GM21576 (cell line): ENCODE data around the gene ADAM23.

Experiments used
- ATAC-seq: cut with Tn5 transposase; IDR thresholded peaks from one replicate; pipeline ENCODE4 v1.9.1; 2021; ENCODE audit warnings: mild to moderate bottlenecking, moderate library complexity; ENCODE audit not compliant: unreplicated experiment

ADAM23 gene

GRCh38 chr2:206558492-206558891, 115.2 kb downstream of the ADAM23 start:
- ATAC-seq, result no peak

DNA sequence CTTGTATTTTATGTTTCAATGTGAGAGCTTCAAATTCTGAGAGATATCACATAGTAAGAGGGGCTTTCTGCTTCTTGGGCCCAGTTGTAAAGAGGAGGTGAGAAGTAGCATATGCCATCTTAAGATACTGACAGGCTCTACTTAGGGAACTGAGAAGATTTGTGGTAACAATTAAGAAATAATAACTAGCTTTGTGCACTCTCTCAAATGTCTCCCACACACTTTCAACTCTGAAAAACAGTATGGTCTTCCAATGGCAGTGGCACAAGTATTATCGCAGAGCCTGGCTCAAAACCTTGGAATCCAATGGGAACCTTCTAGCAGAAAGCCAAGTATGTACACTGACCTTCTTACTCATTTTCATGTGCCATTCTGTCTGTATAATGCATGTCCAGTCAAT, 118.6 kb downstream of the ADAM23 start:
- peak; percentile 61 for ATAC-seq

DNA sequence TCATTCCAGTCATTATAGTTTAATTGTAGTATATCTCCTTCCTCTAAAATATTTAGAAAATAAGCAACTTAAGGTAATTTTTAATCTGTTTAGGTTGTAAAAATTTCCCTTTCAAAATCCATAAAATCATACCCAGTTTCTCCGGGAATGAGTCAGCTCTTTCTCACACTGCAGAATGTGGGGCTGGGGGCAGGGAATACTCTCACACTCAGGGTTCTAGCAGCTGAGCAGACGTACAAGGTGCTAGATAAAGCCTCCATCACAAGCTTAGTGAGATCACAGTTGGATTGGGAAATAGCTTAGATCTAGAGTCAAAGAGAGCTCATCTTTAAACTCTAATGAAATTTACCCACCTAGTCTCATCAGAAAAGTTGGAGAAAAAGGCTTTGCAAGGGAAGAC, 119.0 kb downstream of the ADAM23 start:
- ATAC-seq, result no peak

DNA sequence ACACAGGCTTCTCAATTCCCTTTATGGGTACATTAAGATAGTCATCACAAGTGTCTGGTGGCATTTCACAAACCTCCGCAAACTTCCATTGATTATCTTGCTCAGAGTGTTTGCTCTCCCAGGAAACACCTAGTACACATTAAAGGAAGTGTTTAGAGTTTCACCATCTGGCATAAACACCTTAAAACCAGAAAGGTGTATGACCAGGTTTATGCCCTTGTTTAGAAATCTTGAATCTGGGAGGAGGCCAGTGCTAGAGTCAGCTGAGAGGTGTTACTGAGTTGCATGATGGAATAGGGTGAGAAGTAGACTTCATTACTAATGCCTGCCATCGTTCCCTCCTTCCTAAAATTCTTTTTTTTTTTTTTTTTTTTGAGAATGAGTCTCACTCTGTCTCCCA, 120.0 kb downstream of the ADAM23 start:
- ATAC-seq, result no peak

- no peak for ATAC-seq
These were observed 122.3 kb downstream of the ADAM23 start for GRCh38 chr2:206565666-206566065.

DNA sequence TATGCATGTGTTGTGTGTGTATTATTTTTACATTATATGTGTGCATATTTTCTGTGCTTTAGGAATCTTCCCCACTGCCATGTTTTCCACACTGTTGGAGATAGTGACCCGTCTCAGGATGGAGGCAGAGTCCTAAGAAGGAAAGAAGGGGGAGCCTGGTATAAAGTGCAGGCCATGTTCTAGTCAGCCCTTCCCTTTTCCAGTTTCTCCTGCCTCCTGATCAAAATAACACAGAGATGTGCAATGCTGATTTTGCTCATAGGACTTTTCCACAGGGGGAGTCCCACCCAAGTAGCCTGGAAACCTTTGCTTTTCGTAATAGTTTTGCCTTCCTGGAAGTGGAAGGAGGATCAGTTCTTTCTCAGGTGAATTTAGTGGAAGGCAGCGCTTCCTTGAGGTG, 126.1 kb downstream of the ADAM23 start:
- no peak for ATAC-seq

DNA sequence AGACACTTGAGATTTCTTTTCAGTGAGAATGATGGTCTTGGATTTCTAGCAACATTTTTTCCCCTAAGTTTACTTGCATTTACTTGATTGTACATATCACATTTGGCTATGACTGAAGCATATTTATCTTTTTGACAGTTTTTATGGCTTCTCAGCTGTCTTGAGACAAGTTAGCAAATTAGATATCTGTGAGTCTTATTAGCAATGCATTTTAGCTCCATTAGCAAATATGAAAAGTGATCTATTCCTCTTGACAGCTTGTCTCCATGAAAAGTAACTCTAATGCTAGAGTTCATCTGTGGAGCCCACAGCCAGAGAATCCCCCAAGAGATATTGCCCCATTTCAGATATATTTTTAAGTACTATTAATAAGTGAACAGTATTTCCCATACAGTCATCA, 126.9 kb downstream of the ADAM23 start:
- ATAC-seq, result no peak

- no peak for ATAC-seq
These were observed 129.4 kb downstream of the ADAM23 start for GRCh38 chr2:206572725-206573124.

- ATAC-seq, result no peak
These were observed 130.5 kb downstream of the ADAM23 start for GRCh38 chr2:206573793-206574192.

GRCh38 chr2:206584323-206585116, 141.2 kb downstream of the ADAM23 start:
- no peak for ATAC-seq

GRCh38 chr2:206585335-206585734, 142.0 kb downstream of the ADAM23 start:
- no peak for ATAC-seq

GRCh38 chr2:206586609-206587008, 143.3 kb downstream of the ADAM23 start:
- no peak for ATAC-seq

DNA sequence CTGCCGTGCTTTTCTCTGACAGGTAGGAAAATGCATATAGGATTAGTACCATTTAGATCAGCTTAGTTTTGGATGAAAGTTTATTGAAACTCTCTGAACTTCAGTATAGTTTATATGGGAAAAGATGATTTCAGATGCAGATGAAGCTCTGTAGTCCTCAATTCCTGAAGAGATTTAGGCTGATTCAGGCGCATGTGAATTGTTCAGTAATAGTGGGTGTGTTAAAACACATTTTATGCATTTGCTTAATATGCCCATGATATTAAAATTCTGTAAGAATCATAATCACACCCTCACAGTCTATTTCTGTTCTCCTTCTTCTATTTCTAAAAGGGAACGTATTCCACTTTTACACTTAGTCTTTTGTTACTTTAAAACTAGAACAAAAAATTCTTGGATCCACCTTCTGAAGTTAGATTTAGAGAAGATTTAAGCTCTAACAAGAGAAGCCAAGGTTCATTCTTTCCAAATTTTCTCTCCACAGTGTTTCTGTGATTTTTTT, 154.4 kb downstream of the ADAM23 start:
- ATAC-seq, result no peak

DNA sequence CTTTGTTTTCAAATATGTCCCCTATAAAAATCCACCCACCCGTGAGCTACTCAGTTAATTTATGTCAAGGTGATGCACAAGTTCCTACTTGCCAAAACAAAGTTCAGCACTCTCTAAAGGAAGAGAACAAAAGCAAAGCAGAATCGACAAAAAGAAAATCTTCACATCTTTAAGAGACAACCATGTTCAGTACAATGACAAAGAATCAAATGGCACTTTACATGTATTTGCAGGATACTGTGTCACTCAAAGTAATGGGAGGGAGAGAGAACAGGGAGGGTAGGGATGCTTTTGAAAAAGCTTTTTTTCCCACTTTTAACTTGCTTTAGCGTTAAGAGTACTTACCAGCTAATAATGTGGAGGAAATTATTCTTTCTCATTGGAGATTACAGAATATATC, 159.9 kb downstream of the ADAM23 start:
- ATAC-seq, result no peak

DNA sequence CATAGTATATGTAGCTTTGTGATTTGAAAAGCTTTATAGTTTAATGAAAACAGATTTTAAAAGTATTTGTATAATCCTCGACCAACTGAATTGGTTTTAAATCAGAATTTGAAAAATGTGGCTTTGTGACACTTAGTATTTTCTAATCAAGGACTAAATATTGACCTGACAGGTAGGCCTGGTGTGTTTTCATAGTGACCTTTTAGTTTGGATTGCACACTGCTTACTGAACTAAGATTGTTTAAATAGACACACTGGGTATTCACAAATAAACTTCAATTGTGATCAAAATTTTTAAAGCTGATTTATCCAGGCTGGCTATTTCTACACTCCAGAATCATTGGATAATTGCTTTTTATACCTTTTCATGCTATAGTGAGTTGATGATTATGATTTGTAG, 167.1 kb downstream of the ADAM23 start:
- no peak for ATAC-seq

GRCh38 chr2:206611191-206611590, 167.9 kb downstream of the ADAM23 start:
- no peak for ATAC-seq

DNA sequence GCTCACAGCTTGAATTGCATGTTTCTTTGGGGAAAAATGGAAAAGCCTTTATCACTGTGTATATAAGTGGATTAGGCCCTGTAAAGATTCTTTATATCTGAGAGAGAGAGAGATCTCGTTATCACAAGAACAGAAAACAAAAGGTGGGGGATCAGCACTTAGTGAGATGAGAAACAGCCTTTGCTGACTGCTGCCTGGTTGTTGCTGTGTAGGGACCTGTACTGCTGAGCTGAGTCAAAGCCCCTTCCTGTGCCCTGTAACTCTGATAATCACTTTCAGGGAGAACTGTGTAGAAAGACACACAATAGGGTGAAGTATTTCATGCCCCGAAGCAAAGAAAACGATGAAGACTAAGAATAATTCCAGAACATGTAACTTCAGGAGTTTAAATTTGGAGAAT, 168.4 kb downstream of the ADAM23 start:
- ATAC-seq, result no peak

DNA sequence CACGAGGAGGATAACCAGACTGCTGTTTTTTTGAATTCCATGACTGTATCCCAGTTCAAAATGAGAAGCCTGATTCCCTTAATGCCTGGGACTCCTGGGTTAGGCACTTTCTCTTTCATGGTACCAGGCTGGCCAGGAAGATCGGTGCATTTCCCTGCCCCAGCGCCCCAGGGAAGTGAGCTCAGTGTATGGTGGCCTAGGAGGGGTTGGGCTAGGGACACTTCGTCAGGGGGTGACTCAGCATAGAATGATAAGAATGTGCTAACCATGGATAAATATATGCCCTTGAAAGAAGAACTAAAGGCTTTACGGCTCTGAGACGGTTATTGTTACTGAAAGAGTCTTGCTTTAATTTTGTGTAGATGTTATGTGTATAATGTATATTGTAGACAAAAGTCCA, 171.5 kb downstream of the ADAM23 start:
- no peak for ATAC-seq

DNA sequence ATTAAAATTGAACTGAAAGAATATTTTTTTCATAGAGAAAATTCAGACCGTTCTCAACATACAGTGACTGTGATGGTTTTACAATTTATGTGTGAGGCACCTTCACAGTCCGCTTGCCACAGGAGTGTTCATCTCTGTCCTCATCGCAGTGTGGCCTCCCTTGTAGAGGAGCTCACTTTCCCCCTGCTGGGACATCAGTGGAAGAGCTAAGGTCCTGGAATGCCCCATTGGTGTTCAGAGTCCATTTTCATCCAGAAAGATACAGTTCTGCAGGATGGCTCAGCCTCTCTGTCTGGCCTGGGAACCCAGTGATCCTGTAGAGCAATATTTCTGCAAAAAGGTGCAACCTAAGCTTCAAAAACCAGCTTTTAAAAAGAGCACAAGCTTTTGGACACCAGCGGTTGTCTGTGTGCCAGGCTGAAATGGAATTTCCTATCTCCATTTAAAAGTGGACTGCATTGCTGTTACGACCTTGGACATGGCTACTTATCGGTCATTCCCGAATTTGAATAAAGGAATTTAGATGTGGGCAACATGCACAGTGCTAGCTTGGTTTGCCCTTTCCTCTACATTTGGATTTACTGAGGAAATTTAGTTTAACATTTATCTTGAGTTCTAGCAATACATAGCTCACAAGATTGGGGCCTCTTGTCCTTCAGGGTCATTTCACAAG, 172.2 kb downstream of the ADAM23 start:
- ATAC-seq, result no peak

- no peak for ATAC-seq
These were observed 172.8 kb downstream of the ADAM23 start for GRCh38 chr2:206616151-206616550.

- ATAC-seq, result no peak
These were observed 175.7 kb downstream of the ADAM23 start for GRCh38 chr2:206619011-206619410.

- no peak for ATAC-seq
These were observed 182.8 kb downstream of the ADAM23 start for GRCh38 chr2:206626108-206626507.
